DLD1 (cell line): ENCODE data around the gene ACSF3.

Source experiments
- in situ Hi-C: cut with HindIII; loops from 2 replicates; pipeline ENCODE4 v1.10.0; 2017; ENCODE audit warnings: low sequenced_read_pairs

ACSF3 gene

DNA sequence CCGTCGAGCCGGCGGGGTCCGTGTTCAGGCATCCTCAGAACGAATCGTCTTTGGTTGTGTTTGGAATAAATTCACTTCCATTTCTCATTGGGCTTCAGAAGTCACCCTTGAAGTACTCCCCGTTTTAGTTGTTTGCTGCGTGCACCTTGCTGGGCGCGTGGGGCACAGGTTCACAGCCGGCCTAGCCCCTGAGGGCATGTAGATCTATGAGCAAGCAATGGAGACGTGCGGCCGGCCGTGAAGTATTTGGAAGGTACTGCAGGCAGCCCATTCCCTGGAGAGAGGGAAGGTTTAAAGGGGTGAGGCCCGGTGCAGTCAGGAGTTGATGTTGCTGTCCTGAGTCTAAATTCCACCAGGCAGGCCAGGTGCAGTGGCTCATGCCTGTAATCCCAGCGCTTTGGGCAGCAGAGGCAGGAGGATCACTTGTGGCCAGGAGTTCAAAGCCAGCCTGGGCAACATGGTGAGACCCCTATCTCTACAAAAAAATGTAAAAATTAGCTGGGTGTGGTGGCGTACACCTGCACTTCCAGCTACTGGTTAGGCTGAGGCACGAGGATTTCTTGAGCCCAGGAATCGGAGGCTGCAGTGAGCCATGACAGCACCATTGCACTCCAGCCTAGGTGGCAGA, 714 bp downstream of the ACSF3 start:
- in situ Hi-C loops = no loop called here

DNA sequence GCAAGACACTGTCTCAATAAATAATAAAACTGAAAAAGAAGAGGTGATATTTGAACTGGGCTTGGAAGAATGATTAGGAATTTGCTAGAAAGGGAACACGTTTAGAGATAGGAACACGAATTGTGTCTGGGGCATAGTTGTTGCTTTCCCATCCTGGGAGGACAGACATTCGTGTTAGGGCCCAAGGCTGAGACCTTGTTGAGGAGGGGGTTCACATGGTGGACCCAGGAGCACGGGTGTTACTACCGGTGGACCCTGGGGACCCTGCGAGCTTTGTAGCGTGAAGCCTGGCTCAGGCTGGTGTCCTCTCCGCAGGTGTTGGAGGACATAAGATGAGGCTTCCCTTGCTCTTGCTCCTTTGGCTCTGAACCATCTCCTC, 1.2 kb downstream of the ACSF3 start:
- in situ Hi-C loops = no loop called here

DNA sequence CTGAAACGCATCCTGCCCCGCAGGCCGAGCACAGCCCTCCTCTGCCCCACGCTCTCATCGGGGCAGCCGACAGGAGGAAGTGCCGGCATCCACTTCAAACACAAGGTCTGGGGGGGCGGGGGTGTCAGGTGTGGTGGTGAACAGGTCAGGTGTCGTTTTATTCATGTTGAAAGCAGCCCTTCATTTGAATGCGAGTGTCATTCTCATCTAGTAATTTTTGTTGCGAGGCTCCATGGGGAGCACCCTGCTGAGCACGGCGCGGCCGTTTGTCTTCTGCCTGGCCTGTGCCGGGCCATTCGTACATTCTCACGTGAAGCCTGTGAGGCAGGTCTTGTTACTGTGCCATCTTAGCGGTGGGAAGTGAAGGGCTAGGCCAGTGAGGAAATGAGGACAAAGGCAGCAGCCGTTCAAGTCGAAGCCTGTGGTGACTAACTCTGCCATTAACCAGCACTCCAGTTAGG, 1.9 kb downstream of the ACSF3 start:
- in situ Hi-C loops = no loop called here

DNA sequence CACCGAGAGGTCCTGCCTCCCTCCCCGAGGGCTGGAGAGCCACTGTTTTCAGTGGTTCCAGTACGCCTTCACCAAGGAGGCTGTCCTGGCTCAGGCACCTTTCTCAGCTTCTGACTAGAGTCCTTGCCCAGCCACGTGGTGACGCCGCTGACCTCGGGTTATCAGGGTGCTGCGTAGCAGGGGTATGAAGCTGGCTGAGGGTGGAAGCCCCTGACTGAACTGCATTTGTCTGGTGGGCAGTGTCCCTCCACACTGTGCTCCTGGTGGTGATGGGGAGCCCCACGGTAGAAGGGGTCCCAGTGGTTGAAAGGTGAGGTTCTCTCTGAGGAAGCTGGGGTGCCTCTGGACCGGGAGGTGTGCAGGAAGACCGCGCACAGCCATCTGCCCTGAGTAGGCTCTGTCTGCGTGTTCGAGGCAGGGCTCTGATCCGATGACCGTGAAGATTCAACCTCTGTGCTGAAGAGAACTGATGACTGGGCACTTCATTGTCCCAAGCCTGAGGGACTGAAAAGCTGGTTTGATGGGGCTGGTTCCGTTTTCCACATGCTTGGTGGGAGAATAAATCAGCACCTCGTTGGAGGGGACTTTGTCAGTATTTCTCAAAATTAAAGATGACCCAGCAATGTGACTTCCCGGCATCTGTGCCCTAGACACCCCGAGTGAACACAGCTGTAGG, 2.5 kb downstream of the ACSF3 start:
- in situ Hi-C loops = no loop called here

DNA sequence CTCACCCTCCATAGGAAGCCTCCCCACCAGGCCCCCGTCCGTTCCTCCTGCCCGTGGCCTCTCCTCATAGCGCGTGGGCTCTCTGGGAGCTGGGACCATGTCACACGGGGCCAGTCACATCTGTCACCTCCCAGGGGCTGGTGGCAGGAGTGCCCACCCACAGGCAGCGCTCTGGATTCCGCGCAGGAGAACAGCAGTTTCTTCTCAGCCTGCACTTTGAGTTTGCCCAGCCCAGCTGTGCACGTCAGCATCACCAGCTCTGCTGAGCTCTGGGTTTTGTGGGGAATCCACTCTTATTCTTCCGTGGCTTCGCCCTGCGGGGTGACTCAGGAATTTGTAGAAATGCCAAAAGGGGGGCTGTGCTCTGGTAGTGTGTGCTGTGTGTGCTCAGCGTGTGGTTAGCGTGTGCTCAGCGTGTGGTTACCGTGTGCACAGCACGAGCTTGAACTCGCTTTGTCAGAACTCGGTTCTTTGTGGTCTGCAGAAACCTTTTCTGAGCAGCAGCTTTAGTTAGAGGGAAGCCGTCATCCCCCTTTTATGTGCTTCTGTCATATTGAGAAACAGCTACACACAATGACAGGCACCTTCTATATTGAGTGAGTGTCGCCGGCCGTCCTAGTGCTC, 3.2 kb downstream of the ACSF3 start:
- in situ Hi-C loops = no loop called here

DNA sequence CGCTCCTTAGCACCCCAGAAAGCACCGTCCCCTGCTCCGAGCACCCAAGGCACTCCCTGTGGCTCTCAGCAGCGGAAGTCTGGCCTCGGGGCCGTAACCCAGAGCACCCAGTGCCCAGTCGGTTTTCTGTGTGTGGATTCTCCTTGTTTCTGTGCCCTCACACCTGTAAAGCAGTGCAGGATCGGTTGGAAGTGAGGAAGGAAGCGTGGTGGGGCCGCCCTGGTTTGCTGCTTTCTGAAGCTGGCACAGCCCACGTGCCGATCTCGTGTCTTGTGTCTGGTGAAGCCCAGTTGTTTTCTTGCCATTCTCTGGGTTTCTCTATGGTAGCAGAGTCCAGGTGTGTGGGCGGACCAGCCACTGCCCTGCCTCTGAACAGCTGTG, 3.7 kb downstream of the ACSF3 start:
- in situ Hi-C loops = no loop called here

DNA sequence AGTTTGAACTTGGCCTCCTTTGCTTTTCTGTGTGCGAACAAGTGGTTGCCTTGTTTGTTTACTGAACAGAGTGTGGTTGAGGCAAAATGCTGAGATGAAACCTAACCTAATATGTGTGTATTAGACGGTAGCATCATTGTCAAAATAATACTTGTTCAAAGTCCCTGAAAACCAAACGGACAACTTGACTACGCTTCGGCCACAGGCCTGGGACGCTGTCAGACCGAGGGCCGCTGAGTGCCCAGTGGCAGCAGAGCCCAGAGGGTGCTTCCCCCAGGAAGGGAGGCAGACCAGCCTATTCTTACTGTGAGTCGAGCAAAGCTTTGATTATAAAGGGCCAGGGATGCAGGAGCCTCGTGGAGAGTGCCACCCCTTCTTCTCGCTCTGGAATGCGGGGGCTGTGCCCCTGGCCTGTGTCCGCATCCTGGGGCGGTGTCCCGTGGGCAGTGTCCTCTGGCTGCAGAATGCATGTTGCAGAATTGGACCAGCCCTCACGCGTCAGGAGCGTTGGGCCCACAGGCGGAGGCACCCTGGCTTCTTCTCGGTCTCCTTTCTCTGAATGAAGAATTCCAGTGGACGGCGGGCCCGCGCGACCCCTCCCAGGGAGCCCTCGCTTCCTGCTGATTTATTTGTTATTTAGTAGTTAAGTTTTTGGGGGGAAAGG, 5.2 kb downstream of the ACSF3 start:
- in situ Hi-C loops = no loop called here

DNA sequence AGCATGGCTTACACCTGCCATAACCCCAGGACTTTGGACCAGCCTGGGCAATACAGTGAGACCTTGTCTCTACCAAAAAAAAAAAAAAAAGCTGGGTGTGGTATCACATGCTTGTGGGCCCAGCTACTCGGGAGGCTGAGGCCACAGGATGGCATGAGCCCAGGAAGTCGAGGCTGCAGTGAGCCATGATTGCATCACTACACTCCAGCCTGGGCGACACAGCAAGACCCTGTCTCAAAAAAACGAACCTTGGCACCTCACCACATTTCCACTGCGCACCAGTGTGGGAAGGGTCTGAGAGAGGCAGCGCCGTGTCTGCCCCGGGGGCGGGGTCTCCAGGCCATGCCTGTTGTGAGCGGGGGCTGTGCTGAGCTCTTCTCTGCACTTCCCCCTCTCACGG, 6.3 kb downstream of the ACSF3 start:
- in situ Hi-C loops = loop anchor here (25.0 kb wide), 1 partner anchor 138 kb away; no protein-coding TSS in a partner anchor

DNA sequence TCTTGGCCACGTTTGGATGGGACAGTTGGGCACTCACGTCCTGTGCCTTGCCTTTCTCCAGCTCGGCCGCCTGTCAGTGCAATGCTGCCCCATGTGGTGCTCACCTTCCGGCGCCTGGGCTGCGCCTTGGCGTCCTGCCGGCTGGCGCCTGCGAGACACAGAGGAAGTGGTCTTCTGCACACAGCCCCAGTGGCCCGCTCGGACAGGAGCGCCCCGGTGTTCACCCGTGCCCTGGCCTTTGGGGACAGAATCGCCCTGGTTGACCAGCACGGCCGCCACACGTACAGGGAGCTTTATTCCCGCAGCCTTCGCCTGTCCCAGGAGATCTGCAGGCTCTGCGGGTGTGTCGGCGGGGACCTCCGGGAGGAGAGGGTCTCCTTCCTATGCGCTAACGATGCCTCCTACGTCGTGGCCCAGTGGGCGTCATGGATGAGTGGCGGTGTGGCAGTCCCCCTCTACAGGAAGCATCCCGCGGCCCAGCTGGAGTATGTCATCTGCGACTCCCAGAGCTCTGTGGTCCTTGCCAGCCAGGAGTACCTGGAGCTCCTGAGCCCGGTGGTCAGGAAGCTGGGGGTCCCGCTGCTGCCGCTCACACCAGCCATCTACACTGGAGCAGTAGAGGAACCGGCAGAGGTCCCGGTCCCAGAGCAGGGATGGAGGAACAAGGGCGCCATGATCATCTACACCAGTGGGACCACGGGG, 7.1 kb downstream of the ACSF3 start:
- in situ Hi-C loops = loop anchor here (25.0 kb wide), 1 partner anchor 138 kb away; no protein-coding TSS in a partner anchor

DNA sequence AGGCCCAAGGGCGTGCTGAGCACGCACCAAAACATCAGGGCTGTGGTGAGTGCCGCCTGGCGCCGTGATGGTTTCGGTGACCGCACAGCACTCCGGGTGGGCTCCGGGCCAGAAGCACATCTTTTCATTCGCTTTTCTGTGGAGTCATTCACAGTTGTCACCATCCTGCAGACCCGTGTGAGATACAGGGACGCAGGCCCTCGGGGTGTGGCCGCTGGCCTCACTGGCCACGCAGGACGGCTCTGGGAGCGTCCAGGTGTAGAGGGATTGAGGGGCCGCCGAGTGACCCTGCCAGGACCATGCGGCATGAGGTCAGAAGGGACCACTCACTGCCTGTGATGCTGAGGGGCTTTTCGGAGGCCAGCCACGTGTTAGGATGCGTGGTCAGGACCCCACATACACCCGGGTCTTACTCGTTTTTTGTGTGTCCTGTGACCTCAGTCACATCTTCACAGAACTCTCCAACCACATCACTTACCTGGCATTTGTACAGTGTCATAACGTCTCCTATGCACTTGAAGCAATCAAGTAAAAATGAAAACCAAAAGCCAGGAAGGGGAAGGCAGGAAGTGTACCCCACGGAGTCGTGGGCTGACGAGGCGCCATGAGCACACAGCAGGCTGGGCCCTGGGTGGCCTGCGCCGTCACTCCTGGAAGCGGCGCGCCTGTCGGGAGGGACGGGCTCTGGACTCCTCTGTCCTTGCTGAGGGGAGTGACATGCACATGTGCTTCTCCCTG, 7.8 kb downstream of the ACSF3 start:
- in situ Hi-C loops = loop anchor here (25.0 kb wide), 1 partner anchor 139 kb away; no protein-coding TSS in a partner anchor

DNA sequence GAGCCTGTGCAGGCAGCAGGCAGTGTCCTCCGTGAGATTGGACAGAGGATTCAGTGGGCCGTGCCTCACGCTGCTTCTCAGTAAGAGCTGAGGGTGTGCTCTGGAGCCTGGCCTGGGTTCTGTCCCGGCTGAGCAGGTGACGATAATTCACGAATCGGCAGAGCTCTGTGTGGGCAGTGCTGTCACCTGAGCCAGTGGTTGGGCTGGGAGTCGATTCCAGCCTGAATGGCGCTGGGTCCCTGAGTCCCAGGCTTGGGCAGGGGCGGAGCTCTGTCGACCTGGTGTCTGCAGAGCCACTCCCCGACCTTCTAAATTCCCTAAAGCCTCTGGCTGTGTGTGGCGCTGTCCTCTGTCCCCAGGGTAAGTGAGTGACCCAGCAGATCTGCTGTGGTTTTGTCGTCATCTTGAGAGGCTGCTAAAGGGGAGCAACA, 8.4 kb downstream of the ACSF3 start:
- in situ Hi-C loops = loop anchor here (25.0 kb wide), 1 partner anchor 140 kb away; no protein-coding TSS in a partner anchor

DNA sequence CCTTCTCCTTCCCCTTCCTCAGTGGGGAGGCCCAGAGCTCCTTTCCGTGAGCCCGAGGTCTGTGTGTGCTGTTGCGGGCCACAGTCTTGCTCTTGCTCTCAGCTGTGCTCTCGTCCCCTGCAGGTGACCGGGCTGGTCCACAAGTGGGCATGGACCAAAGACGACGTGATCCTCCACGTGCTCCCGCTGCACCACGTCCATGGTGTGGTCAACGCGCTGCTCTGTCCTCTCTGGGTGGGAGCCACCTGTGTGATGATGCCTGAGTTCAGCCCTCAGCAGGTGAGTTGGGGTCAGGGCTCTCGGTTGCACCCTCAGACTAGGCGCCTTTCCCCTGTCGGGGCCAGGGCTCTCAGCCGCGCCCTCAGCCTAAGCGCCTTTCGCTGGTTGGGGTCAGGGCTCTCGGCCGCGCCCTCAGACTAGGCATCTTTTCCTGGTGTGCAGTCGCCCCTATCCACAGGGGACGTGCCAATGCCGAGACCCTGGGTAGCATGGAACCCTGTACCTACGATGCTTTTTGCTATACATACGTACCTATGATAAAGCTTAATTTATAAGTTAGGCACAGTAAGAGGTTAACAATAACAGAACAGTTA, 8.9 kb downstream of the ACSF3 start:
- in situ Hi-C loops = loop anchor here (25.0 kb wide), 1 partner anchor 140 kb away; no protein-coding TSS in a partner anchor

DNA sequence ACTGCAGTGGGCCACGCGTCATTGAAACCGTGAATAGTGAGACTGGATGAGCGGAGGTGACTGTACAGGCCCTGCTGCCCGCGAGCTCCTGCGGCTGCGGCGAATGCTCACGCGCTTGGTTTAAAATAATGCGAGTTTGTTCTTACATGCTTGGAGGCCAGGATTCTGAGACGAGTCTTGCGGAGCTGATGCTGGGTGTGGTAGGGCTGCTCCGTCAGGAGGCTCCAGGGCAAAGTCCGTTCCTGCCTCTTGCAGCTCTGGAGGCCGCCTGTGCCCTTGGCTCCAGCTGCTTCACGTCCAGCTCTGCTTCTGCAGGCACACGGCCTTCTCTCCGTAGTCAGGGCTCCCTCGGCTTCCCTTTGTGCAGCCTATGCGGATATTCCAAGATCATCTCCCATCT, 9.5 kb downstream of the ACSF3 start:
- in situ Hi-C loops = loop anchor here (25.0 kb wide), 1 partner anchor 141 kb away; no protein-coding TSS in a partner anchor

DNA sequence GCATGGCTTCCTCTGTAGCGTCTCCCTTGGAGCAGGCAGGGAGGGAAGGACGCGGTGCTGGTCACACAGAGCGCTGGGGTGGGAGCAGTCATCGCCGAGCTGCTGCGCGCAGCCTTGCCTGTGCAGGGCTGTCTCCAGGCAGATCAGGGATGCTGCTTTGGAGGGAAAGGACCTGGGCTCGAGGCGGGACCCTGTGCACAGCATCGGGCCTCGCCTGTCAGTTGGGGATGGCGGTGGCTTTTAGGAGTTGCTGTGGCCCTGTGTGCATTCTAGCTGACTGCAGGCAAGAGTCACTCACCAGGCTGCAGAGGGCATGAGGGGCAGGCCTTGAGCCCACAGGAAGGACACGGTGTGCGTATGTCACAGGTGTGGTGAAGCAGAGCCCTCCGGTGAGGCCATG, 10.1 kb downstream of the ACSF3 start:
- in situ Hi-C loops = loop anchor here (25.0 kb wide), 1 partner anchor 141 kb away; no protein-coding TSS in a partner anchor

DNA sequence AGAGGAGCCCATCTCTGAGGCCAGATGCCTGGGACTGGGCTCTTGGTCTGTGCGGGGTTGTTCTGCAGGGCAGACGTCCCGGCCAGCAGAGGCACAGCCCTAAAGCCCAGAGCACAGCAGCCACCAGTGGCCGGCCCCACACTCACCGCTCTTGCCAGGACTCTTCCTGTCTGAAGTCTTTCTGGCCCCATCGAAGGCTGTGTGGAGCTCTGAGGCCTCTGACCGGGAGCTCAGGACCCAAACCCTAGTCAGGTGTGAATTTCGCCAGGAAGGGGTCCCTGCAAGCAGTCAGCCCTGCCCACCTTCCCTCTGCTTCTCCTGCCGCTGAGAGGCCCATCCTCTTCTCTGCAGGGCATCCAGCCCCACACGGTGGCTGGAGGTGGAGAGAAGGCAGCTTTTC, 10.7 kb downstream of the ACSF3 start:
- in situ Hi-C loops = loop anchor here (25.0 kb wide), 1 partner anchor 142 kb away; no protein-coding TSS in a partner anchor

DNA sequence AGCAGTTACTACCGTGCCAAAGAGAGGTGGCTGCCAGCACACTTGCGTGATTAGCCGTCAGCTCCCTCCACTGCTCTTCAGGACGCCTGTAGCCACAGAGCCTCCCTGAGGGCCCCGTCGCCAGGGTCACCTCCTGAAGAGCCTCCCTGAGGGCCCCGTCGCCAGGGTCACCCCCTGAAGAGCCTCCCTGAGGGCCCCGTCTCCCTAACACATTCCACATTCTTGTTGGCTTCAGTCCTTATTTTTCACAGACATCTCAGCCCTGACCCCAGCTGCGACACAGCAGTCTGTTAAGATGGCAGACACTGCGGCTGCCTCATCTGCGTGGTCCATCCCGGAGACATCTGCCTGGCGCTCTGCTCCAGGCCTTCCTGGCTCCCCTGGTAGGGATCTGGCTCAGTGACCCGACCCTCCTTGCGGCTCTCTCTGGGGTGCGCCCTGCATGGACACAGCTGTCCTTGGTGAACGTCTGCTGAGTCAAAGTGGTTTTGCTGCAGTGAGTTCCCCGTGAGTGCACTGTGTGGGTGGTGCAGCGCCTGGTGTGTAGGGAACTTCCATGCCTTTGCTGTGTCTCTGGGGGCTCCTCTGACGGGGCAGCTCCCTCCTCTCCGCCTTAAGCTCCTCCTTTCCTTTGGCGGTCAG, 11.4 kb downstream of the ACSF3 start:
- in situ Hi-C loops = loop anchor here (25.0 kb wide), 1 partner anchor 143 kb away; no protein-coding TSS in a partner anchor

DNA sequence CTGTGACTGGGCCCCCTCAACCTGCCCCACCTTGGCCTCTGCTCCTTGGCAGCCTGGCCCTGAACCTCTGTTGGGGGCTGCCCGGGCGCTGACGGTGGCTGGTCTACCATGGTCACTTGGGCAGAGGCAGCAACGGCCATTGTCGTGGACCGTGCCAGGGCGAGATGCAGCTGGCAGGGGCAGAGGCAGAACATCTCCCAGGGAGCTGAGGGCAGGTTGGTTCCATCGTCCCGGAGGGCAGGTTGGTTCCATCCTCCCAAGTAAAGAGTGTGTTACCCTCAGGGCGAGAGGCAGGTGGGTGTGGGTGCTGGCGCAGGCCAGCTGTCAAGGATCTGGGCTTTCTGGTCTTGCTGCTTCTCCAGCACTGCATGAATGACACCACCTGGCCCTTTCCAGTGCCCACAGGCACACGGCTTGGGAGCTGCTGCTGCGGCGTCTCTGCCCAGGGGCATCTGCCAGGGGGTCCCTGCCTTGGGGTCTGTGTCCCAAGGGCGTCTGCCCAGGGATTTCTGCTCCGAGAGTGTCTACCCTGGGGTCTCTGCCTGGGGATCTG, 12.0 kb downstream of the ACSF3 start:
- in situ Hi-C loops = loop anchor here (25.0 kb wide), 1 partner anchor 143 kb away; no protein-coding TSS in a partner anchor

DNA sequence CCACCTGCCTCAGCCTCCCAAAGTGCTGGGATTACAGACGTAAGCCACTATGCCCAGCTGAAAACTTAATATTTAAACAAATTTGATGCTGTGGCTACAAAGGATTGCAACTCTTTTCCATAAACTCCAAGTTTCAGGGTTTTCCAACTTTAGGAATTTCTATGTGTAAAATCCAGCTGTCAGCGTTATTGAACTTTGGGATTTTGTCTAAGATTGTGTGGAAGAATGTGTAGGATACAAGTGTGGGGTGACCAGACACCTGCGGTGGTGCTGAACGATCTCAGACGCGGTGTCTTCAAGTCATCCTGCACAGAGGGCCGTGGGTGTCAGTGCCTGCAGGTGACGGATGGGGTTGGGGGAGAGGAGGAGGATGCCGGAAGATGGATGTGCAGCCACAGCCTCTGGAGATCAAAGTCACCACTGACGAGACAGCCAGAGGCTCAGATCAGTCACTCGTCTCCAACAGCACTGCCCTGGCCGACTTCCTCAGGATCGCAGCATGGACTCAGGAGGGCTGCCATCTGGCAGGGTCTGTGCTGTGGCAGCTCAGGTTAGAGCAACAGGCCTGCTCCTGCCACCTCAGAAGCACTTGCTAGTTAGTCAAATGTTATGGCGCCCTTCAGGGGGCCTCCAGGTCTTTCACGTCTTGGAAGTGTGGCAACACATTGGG, 13.0 kb downstream of the ACSF3 start:
- in situ Hi-C loops = loop anchor here (25.0 kb wide), 1 partner anchor 144 kb away; no protein-coding TSS in a partner anchor
